HepG2 (cell line): ENCODE results near the gene EGFR. TPM values are rescaled to one million over a fixed set of nuclear protein-coding genes. Genes with fewer than 3 reads are reported as not detected.
A peak's percentile ranks its signal among the peaks of the same experiment; 100 is the strongest.

Experiments
- ATAC-seq: fragments of 200-7000 bp; cut with Tn5 transposase; 3 replicates; pipeline ENCODE4 v1.9.1; 2020; ENCODE audit warnings: mild to moderate bottlenecking, moderate library complexity
- BruUV-seq: library from RNA; stranded (reverse); fragments of 400-500 nt; replicated peaks from 2 replicates; lab custom pipeline; 2021; lab: Mats Ljungman, UMichigan
- CTCF ChIA-PET: fragments of 300-600 bp; formaldehyde crosslinking; extraction: SDS; loops from one replicate; lab custom pipeline; 2021; ENCODE audit warnings: low total read pairs, inconsistent platforms, low intra/inter-chr PET ratio; lab: Yijun Ruan, JAX
- POLR2A ChIA-PET: fragments of 350-600 bp; sonication (Branson Sonifier 250); formaldehyde crosslinking; loops from one replicate; lab custom pipeline; 2020; ENCODE audit warnings: antibody characterized with exemption, inconsistent platforms; lab: Yijun Ruan, JAX
- DNase-seq: peaks from one replicate; pipeline ENCODE4 v3.0.0-alpha.2; 2015; ENCODE audit warnings: low spot score
- FAIRE-seq: peaks from 3 replicates; lab custom pipeline; 2011; peaks lifted over from hg19 to GRCh38; lab: Jason Lieb, UNC
- H2AFZ ChIP-seq: one replicate; pipeline ENCODE4 v1.6.1; 2011; ENCODE audit warnings: low read length, inconsistent platforms
- H3K27ac ChIP-seq: fragments of 300-600 bp; 3 replicates; pipeline ENCODE4 v1.8.0; 2011; ENCODE audit warnings: mixed run types, mild to moderate bottlenecking, mixed read lengths, low read length, inconsistent platforms; ENCODE audit not compliant: insufficient read depth; ENCODE audit errors: extremely low read length
- H3K27me3 ChIP-seq, 2 experiments: fragments of 200-600 bp in 1 of 2; 2 replicates in 1 of 2; 3 replicates in 1 of 2; pipeline versions ENCODE4 v1.6.0 to v1.8.0; 2011; ENCODE audit warnings: low read length in 2 of 2, mild to moderate bottlenecking in 2 of 2, moderate library complexity in 2 of 2, inconsistent platforms in 1 of 2; ENCODE audit not compliant: insufficient read depth in 2 of 2, control insufficient read depth in 1 of 2
- H3K36me3 ChIP-seq, 2 experiments: fragments of 200-600 bp in 1 of 2; replicated peaks in 1 of 2; 2 replicates in 1 of 2; 3 replicates in 1 of 2; pipeline versions ENCODE4 v1.5.1 to v1.8.0; 2011; ENCODE audit warnings: low read length in 2 of 2, inconsistent platforms in 1 of 2; ENCODE audit not compliant: insufficient read depth in 2 of 2, control insufficient read depth in 1 of 2
- H3K4me1 ChIP-seq: 2 replicates; pipeline ENCODE4 v1.5.1; 2012; ENCODE audit warnings: low read length, inconsistent platforms; ENCODE audit not compliant: insufficient read depth
- H3K4me2 ChIP-seq: 2 replicates; pipeline ENCODE4 v1.6.0; 2011; ENCODE audit warnings: low read depth, low read length, inconsistent platforms
- H3K4me3 ChIP-seq, 3 experiments: fragments of 200-600 bp in 1 of 3; sonication (generic), shearing (Covaris generic) in 1 of 3; replicated peaks in 1 of 3; 2 replicates each; pipeline ENCODE4 v1.5.1; 2011 to 2016; ENCODE audit warnings: low read length in 3 of 3, inconsistent platforms in 2 of 3, low read depth in 2 of 3, mild to moderate bottlenecking in 2 of 3, control low read depth in 1 of 3, mixed read lengths in 1 of 3; ENCODE audit not compliant: insufficient read depth in 1 of 3
- H3K79me2 ChIP-seq: one replicate; pipeline ENCODE4 v1.6.1; 2011; ENCODE audit warnings: low read length, inconsistent platforms; ENCODE audit not compliant: insufficient read depth
- H3K9ac ChIP-seq: 2 replicates; pipeline ENCODE4 v1.6.0; 2011; ENCODE audit warnings: mild to moderate bottlenecking, low read depth, low read length, inconsistent platforms; ENCODE audit not compliant: insufficient read depth
- H3K9me3 ChIP-seq: 2 replicates; pipeline ENCODE4 v1.5.1; 2012; ENCODE audit warnings: mild to moderate bottlenecking, low read length
- H4K20me1 ChIP-seq: 2 replicates; pipeline ENCODE4 v1.6.0; 2011; ENCODE audit warnings: inconsistent platforms, mild to moderate bottlenecking, low read length, moderate library complexity; ENCODE audit not compliant: insufficient read depth
- ATAD3A ChIP-seq: sonication (generic); formaldehyde crosslinking; IDR thresholded peaks from 2 replicates; pipeline ENCODE4 v1.4.0; 2020; ENCODE audit warnings: missing genetic modification reagents
- FOSL2 ChIP-seq: sonication (generic); formaldehyde crosslinking; IDR thresholded peaks from 2 replicates; pipeline ENCODE4 v1.4.0; 2020; ENCODE audit warnings: missing genetic modification reagents
- FOXA1 ChIP-seq, 2 experiments: fragments of 450-650 bp in 1 of 2; sonication (generic) in 1 of 2; formaldehyde crosslinking in 1 of 2; IDR thresholded peaks; 2 replicates each; pipeline versions ENCODE4 v1.4.0 to v1.6.1; 2016 to 2020; ENCODE audit warnings: missing genetic modification reagents in 1 of 2
- HNF1B ChIP-seq: sonication (generic); formaldehyde crosslinking; IDR thresholded peaks from 2 replicates; pipeline ENCODE4 v1.5.1; 2020; ENCODE audit warnings: mild to moderate bottlenecking, moderate library complexity, missing genetic modification reagents
- SRSF9 ChIP-seq: fragments of 200-400 bp; formaldehyde crosslinking; IDR thresholded peaks from 2 replicates; pipeline ENCODE4 v1.6.1; 2018; ENCODE audit warnings: borderline replicate concordance, mild to moderate bottlenecking, low read depth, low read length; ENCODE audit not compliant: insufficient read depth, poor library complexity, severe bottlenecking
- ZBTB38 ChIP-seq: sonication (generic); formaldehyde crosslinking; IDR thresholded peaks from 2 replicates; pipeline ENCODE4 v1.5.1; 2020; ENCODE audit warnings: mild to moderate bottlenecking, missing genetic modification reagents
- ZFX ChIP-seq: sonication (generic); formaldehyde crosslinking; IDR thresholded peaks from 2 replicates; pipeline ENCODE4 v1.4.0; 2020; ENCODE audit warnings: mild to moderate bottlenecking, low read depth, missing genetic modification reagents, moderate library complexity
- ZNF329 ChIP-seq: sonication (generic); formaldehyde crosslinking; IDR thresholded peaks from 2 replicates; pipeline ENCODE4 v1.9.0; 2021; ENCODE audit warnings: low read depth, mild to moderate bottlenecking, missing genetic modification reagents
- ZNF460 ChIP-seq: sonication (generic); formaldehyde crosslinking; IDR thresholded peaks from 2 replicates; pipeline ENCODE4 v1.5.1; 2020; ENCODE audit warnings: missing genetic modification reagents, mild to moderate bottlenecking, borderline replicate concordance
- WGBS: methylation state at CpG from one replicate; pipeline ENCODE4 v1.1.6; 2017; ENCODE audit warnings: low lambda C conversion rate; 5-methylcytosine and 5-hydroxymethylcytosine counted together
- in situ Hi-C: cut with HindIII; loops from 2 replicates; pipeline ENCODE4 v1.10.0; 2017; ENCODE audit warnings: low pct_unique_long_range_greater_than_20kb; ENCODE audit not compliant: extremely low pct_ligation_motif_present
- intact Hi-C: fragments of 100-400 bp; cut with micrococcal nuclease; formaldehyde crosslinking; loops from one replicate; pipeline ENCODE4 v1.10.0; 2022; ENCODE audit not compliant: unreplicated experiment
- polyA plus RNA-seq, 8 experiments: library from polyadenylated mRNA; depleted of rRNA in 3 of 8; stranded (reverse) in 7 of 8; unstranded in 1 of 8; fragments of >200 nt; fragmentation: Illumina TruSeq in 4 of 8; extraction: Trizol in 4 of 8; gene quantifications; 2 replicates each; pipeline versions ENCODE4 v1.2.1 to v1.2.3, GENCODE V29; 2011 to 2016; ENCODE audit warnings: low read depth in 4 of 8, missing spikeins in 1 of 8, mixed read lengths in 1 of 8; ENCODE audit not compliant: insufficient read depth in 1 of 8
- total RNA-seq, 5 experiments: library from RNA; depleted of rRNA; stranded (reverse); fragments of >200 nt; fragmentation: Illumina TruSeq; extraction: Trizol; gene quantifications; 2 replicates each; pipeline ENCODE4 v1.2.3, GENCODE V29; 2016; ENCODE audit warnings: low read depth in 1 of 5
- TF ChIP-seq, protein P1 (sequence below): IDR thresholded peaks from 2 replicates; pipeline ENCODE4 v1.4.0; 2020; ENCODE audit warnings: mild to moderate bottlenecking, missing genetic modification reagents
- TF ChIP-seq, protein P2 (sequence below): sonication (generic); formaldehyde crosslinking; IDR thresholded peaks from 2 replicates; pipeline ENCODE4 v1.4.0; 2020; ENCODE audit warnings: low read depth, mild to moderate bottlenecking, missing genetic modification reagents
- TF ChIP-seq, protein P3 (sequence below): sonication (generic); formaldehyde crosslinking; IDR thresholded peaks from 2 replicates; pipeline ENCODE4 v1.5.1; 2020; ENCODE audit warnings: missing genetic modification reagents, mild to moderate bottlenecking, borderline replicate concordance
- TF ChIP-seq, protein P4 (sequence below): sonication (generic); formaldehyde crosslinking; IDR thresholded peaks from 2 replicates; pipeline ENCODE4 v1.4.0; 2020; ENCODE audit warnings: missing genetic modification reagents

Gene EGFR
- total and polyA plus RNA-seq, 2 of the 13 experiments (the other 11 are each of a cell fraction or from before 2014, with no cell fraction given), result 7.0 to 10.0 TPM

- no peak for TF ChIP-seq HNF1B
- peak; percentile 88 for TF ChIP-seq ZBTB38 (CRISPR knock-in tag)
- no peak for TF ChIP-seq FOXA1 (IDR thresholded peaks at IDR 0.05)
- TF ChIP-seq FOXA1 (CRISPR knock-in tag; IDR thresholded peaks at IDR 0.05), result no peak
- peak; percentile 84 for TF ChIP-seq FOSL2 (CRISPR knock-in tag)
- TF ChIP-seq, protein P1, sequence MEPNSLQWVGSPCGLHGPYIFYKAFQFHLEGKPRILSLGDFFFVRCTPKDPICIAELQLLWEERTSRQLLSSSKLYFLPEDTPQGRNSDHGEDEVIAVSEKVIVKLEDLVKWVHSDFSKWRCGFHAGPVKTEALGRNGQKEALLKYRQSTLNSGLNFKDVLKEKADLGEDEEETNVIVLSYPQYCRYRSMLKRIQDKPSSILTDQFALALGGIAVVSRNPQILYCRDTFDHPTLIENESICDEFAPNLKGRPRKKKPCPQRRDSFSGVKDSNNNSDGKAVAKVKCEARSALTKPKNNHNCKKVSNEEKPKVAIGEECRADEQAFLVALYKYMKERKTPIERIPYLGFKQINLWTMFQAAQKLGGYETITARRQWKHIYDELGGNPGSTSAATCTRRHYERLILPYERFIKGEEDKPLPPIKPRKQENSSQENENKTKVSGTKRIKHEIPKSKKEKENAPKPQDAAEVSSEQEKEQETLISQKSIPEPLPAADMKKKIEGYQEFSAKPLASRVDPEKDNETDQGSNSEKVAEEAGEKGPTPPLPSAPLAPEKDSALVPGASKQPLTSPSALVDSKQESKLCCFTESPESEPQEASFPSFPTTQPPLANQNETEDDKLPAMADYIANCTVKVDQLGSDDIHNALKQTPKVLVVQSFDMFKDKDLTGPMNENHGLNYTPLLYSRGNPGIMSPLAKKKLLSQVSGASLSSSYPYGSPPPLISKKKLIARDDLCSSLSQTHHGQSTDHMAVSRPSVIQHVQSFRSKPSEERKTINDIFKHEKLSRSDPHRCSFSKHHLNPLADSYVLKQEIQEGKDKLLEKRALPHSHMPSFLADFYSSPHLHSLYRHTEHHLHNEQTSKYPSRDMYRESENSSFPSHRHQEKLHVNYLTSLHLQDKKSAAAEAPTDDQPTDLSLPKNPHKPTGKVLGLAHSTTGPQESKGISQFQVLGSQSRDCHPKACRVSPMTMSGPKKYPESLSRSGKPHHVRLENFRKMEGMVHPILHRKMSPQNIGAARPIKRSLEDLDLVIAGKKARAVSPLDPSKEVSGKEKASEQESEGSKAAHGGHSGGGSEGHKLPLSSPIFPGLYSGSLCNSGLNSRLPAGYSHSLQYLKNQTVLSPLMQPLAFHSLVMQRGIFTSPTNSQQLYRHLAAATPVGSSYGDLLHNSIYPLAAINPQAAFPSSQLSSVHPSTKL (CRISPR knock-in tag), result peak; percentile 37; the same call in 1 of the 2 replicates
These were observed 55.2 kb downstream of the EGFR start (continued) for GRCh38 chr7:55073976-55074528.

- Histone ChIP-seq H3K4me3 (no peak overlapping the region), H3K36me3 (no peaks in the 10 kb centered on the region), H4K20me1 (no peaks in the 10 kb centered on the region), H2AFZ (no peak overlapping the region), H3K4me2 (no peak overlapping the region), H3K27me3 (no peaks in the 10 kb centered on the region), H3K27ac (no peak overlapping the region), H3K79me2 (no peaks in the 10 kb centered on the region), H3K4me1 (peaks cover 99% of the 10 kb centered on the region), H3K9me3 (no peaks in the 10 kb centered on the region), H3K9ac (no peak overlapping the region)
- CTCF ChIA-PET, result no interaction called here
- 93% methylated on average over 5 of the region's 5 CpGs for WGBS
- FAIRE-seq (no peak), ATAC-seq (no peak), DNase-seq (no peak)
- intact Hi-C loops, result loop anchor here (2.0 to 5.0 kb wide), 2 partner anchors 57 to 177 kb away; partner anchors contain the start of gene EGFR
- in situ Hi-C loops, result no loop called here
- no TSS peak for BruUV-seq
- POLR2A ChIA-PET, result interaction anchor here (0.7 to 1.7 kb wide), 2 partner anchors 9 to 58 kb away, joined by 3 to 5 read pairs; no protein-coding TSS in a partner anchor
- TF ChIP-seq ATAD3A (no peak), ZNF329 (CRISPR knock-in tag) (no peak), ZFX (CRISPR knock-in tag) (no peak), ZNF460 (CRISPR knock-in tag) (no peak), SRSF9 (no peak)
- TF ChIP-seq, protein P2, sequence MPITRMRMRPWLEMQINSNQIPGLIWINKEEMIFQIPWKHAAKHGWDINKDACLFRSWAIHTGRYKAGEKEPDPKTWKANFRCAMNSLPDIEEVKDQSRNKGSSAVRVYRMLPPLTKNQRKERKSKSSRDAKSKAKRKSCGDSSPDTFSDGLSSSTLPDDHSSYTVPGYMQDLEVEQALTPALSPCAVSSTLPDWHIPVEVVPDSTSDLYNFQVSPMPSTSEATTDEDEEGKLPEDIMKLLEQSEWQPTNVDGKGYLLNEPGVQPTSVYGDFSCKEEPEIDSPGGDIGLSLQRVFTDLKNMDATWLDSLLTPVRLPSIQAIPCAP (CRISPR knock-in tag), result no peak
- TF ChIP-seq, protein P3, sequence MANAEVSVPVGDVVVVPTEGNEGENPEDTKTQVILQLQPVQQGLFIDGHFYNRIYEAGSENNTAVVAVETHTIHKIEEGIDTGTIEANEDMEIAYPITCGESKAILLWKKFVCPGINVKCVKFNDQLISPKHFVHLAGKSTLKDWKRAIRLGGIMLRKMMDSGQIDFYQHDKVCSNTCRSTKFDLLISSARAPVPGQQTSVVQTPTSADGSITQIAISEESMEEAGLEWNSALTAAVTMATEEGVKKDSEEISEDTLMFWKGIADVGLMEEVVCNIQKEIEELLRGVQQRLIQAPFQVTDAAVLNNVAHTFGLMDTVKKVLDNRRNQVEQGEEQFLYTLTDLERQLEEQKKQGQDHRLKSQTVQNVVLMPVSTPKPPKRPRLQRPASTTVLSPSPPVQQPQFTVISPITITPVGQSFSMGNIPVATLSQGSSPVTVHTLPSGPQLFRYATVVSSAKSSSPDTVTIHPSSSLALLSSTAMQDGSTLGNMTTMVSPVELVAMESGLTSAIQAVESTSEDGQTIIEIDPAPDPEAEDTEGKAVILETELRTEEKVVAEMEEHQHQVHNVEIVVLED (CRISPR knock-in tag), result no peak
- TF ChIP-seq, protein P4, sequence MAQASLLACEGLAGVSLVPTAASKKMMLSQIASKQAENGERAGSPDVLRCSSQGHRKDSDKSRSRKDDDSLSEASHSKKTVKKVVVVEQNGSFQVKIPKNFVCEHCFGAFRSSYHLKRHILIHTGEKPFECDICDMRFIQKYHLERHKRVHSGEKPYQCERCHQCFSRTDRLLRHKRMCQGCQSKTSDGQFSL, result no peak
These were observed 56.7 kb downstream of the EGFR start for GRCh38 chr7:55075464-55076021.
